NCI-H2227 (cell line): ENCODE data around the gene KRT33B.

Source experiments
- DNase-seq: peaks from one replicate; lab custom pipeline; 2025; ENCODE audit not compliant: unreplicated experiment; lab: John Stamatoyannopoulos, UW

The KRT33B gene

GRCh38 chr17:41326173-41327145, 43.2 kb downstream of the KRT33B start:
- DNase-seq = no peak

DNA sequence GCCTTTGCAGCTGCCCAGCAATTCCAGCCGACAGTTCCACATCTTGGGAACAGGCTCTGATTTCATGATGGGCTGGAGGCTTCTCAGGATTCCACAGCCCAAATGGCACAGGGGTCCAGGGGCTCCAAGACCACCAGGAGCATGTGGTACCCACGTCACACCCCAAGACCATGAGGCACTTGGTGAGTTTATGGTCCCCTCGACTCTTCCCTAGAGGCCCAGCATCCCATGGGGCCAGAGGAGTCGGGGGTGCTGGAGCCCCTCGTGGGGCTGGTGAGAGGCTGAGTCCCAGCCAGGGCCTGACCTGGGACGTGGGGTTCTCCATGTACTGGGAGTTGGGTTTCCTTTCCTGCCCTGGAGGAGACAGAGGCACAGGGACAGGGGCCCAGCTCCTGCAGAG, 44.0 kb downstream of the KRT33B start:
- DNase-seq = no peak

DNA sequence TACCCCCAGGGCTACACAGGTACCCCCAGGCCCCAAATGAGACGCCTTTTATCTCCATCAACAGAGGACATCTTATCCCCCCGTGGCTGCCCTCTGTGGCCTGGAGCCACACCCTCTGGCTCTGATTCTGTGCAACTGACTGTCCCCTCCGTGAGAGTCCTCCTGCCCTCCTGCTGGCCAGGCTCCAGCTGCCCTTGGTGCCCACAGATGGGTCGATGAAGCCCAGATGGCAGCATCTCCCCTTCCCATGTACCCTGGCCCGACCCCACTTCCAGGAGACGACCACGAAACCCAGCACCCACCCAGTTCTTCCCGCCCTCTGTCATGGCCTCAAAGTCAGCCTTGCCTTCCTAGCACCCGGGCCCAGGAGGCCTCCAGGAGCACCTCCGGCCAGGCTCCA, 44.5 kb downstream of the KRT33B start:
- no peak for DNase-seq

- DNase-seq = peak; percentile 9
Measured at GRCh38 chr17:41324180-41325075, 45.2 kb downstream of the KRT33B start.

DNA sequence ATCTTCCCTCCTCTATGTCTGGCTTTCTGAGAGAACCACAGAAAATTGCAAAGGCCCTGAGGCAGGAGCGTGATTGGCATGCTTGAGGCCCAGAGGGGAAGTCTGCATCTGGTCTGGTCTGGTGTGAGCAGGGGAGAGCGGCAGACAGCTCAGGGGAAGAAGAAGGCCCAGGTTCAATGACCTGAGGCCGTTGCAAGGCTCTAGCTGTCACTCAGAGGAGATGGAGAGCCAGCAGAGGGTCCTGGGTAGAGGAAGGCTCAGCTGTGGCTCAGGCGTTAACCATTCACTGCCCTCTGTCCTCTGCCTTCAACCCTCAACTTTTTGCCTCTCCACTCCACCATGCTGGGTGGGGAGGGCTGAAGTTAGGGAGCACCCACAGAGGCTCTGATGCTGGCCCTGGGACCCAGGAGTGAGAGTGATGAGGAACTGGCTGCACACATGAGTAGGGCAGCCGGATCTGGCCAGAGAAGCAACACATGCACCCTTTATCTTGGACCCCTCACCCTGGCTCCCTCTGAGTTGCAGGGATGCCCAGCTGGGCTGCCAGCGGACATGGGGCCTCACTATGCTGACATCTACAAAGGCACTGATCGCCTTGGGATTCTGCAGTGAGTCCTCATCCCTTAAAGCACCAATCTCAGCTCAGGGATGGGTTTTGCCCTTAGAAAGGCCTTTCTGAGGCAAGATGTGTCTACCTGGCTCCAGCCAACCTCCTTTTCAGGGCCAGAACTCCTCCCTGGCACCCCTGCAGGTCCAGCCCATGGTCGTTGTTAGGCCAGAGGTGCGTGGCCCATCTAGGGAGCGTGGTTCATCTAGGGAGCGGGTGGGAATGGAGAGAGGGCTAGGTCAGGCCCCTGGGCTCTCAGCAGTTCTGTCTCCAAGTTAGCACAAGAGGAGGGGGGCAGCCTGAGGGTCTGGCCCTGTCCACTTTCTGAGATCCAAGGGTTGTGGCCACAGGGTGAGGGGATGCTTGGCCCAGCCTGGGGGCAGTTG, 46.4 kb downstream of the KRT33B start:
- DNase-seq = no peak

- DNase-seq = peak; percentile 53
Measured at GRCh38 chr17:41322094-41322902, 47.3 kb downstream of the KRT33B start.

- DNase-seq = no peak
Measured at GRCh38 chr17:41318231-41318630, 51.4 kb downstream of the KRT33B start.

DNA sequence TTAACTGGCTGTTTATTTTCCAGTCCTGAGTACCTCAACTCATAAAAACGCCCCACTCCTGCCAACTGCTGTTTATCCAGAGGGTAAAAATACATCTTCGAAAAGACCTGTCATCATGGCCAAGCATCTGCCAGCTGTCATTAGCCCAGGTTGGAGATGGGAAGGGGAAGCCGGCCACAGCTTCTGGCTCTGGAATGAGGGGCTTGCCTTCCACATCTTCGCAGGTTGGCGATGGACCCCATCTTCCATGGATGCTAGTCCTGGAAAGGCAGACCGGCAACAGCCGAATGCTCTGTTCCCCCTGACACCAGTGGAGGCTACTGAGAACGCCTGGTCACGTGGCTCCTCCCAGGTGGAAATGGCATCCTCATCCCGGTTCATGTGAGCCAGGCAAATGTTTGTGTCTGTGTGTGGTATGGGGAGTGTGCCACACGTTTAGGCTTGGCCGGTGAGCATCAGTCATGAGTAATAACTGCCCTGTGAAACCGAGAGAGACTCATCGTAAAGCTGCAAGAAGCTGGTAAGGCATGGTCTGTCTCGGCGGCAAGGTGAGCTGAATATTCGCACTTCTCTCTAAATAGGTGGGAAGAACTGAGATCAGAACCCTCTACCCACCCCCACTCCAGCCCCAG, 53.7 kb downstream of the KRT33B start:
- DNase-seq = peak; percentile 20

- no peak for DNase-seq
Measured at GRCh38 chr17:41315204-41315794, 54.3 kb downstream of the KRT33B start, which contains the start of gene KRTAP17-1. Gene KRTAP17-1, minus strand, starts transcription at chr17:41315710. Its CDS starts 60 bp downstream, at chr17:41315650.
